Lower leg skin (tissue), 4 donors: ENCODE measurements around the gene BSG. TPM values are rescaled to one million over a fixed set of nuclear protein-coding genes. Genes with fewer than 3 reads are reported as not detected.

Experiments used
- DNase-seq, 2 donors: peaks; one replicate each; pipeline ENCODE4 v3.0.0-alpha.2; 2019; ENCODE audit warnings: low spot score in 2 of 2
- H3K4me3 ChIP-seq: fragments of 200-600 bp; sonication (generic); 2 replicates; pipeline ENCODE4 v1.5.1; 2017; ENCODE audit warnings: mild to moderate bottlenecking, low read depth; ENCODE audit not compliant: poor library complexity, severe bottlenecking
- POLR2A ChIP-seq, 2 donors: fragments of 450-650 bp; IDR thresholded peaks; one replicate each; pipeline ENCODE4 v1.6.1; 2016 to 2017; ENCODE audit warnings: antibody characterized with exemption in 2 of 2, mild to moderate bottlenecking in 1 of 2, moderate library complexity in 1 of 2
- WGBS, 2 donors: methylation state at CpG; one replicate each; pipeline ENCODE4 v1.1.5; 2018; 5-methylcytosine and 5-hydroxymethylcytosine counted together
- intact Hi-C: fragments of 100-400 bp; cut with DNase I; formaldehyde crosslinking; loops from one replicate; pipeline ENCODE4 v1.15.0; 2023; ENCODE audit warnings: low total_unique reads
- total RNA-seq, 4 donors: library from RNA; depleted of rRNA; stranded (reverse); fragments of >200 nt; gene quantifications; one replicate each; pipeline ENCODE4 v1.1.0, GENCODE V29; 2016
- TF ChIP-seq, protein P1 (sequence below), 3 donors: fragments of 450-650 bp; IDR thresholded peaks; one replicate each; pipeline ENCODE4 v1.5.1; 2016; ENCODE audit warnings: antibody characterized with exemption in 3 of 3, mild to moderate bottlenecking in 3 of 3, moderate library complexity in 2 of 3

The BSG gene
- total RNA-seq, 4 donors from 2014 or later: 288 to 344 (median 307) TPM

DNA sequence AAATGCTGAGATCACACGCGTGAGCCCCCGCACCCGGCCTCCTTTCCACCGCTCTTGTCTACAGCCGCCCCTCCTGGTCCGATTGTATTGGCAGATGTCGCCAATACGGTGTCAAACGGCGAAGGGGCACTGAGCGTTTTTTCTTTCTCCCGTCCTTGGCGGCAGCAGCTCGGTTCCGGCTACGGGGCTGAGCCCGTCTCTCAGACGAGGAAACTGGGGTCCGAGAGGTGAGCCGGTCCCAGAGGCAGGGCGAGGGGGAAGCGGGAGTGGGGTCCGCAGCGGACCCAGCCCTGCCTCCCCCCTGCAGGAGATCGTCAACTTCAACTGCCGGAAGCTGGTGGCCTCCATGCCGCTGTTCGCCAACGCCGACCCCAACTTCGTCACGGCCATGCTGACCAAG lies 40.5 kb downstream of the BSG start:
- intact Hi-C loops: no loop called here
- no peak for DNase-seq
- no peak overlapping the region for H3K4me3 ChIP-seq
- no peak for TF ChIP-seq POLR2A (IDR thresholded peaks at IDR 0.05)
- TF ChIP-seq, protein P1, sequence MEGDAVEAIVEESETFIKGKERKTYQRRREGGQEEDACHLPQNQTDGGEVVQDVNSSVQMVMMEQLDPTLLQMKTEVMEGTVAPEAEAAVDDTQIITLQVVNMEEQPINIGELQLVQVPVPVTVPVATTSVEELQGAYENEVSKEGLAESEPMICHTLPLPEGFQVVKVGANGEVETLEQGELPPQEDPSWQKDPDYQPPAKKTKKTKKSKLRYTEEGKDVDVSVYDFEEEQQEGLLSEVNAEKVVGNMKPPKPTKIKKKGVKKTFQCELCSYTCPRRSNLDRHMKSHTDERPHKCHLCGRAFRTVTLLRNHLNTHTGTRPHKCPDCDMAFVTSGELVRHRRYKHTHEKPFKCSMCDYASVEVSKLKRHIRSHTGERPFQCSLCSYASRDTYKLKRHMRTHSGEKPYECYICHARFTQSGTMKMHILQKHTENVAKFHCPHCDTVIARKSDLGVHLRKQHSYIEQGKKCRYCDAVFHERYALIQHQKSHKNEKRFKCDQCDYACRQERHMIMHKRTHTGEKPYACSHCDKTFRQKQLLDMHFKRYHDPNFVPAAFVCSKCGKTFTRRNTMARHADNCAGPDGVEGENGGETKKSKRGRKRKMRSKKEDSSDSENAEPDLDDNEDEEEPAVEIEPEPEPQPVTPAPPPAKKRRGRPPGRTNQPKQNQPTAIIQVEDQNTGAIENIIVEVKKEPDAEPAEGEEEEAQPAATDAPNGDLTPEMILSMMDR (IDR thresholded peaks at IDR 0.05): no peak
- 83 to 90% methylated on average over 31 to 33 of the region's 33 CpGs for WGBS, 2 donors

DNA sequence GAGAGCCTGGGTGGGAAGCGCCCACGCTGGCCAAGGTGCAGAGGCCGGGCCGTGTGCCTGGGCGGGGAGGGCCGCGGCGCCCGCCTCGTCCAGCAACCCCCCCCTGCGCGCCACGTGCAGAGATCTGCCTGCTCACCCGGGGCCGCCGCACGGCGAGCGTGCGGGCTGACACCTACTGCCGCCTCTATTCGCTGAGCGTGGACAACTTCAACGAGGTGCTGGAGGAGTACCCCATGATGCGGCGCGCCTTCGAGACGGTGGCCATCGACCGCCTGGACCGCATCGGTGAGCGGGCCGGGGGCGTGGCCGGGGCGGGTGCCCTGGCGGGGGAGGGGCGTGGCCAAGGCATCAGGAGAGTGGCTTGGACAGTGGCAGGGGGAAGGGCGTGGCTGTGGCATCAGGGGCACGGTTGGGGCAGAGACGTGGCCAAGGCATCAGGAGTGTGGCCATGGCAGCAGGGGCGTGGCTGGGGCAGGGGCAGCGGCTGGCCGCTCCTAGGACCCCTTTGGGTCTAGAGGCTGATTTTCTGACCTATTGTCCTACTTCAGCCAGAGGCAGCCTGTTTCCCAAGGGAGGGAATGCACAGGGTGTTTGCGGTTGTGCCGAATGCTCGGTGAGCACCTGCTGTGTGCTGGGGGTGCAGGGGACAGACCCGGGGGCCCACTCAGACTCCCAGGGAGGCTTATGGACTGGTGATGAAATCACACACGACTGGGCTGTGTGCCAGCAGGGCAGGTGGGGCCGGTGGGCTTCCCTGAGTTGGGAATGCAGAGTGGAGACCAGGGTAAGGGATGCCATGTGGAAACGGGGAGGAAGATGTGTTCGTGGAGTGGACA lies 41.6 kb downstream of the BSG start:
- intact Hi-C loops: no loop called here
- H3K4me3 ChIP-seq: no peak overlapping the region
- no peak for DNase-seq
- no peak for TF ChIP-seq POLR2A (IDR thresholded peaks at IDR 0.05)
- TF ChIP-seq, protein P1 (IDR thresholded peaks at IDR 0.05): no peak
- whole genome bisulfite sequencing, 2 donors: 65 to 81% methylated on average over 32 to 54 of the region's 54 CpGs

DNA sequence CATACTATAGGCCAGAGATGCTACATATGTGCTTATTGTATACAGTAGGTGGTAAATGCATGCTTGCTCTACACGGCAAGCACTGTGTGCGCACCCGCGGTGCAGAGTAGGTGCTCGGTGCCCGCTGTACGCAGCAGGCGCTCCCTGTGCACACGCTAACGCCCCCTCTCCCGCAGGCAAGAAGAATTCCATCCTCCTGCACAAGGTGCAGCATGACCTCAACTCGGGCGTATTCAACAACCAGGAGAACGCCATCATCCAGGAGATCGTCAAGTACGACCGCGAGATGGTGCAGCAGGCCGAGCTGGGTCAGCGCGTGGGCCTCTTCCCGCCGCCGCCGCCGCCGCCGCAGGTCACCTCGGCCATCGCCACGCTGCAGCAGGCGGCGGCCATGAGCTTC lies 43.2 kb downstream of the BSG start:
- no peak overlapping the region for H3K4me3 ChIP-seq
- no peak for DNase-seq

GRCh38 chr19:616062-616700 lies 43.8 kb downstream of the BSG start:
- 3 to 46% methylated on average over 6 to 18 of the region's 97 CpGs for WGBS, 2 donors
- no peak for DNase-seq
- TF ChIP-seq, protein P1 (IDR thresholded peaks at IDR 0.05): no peak
- no peak for TF ChIP-seq POLR2A (IDR thresholded peaks at IDR 0.05)
- no peak overlapping the region for H3K4me3 ChIP-seq
- intact Hi-C loops: no loop called here

More for the DNA sequence above, 43.2 kb downstream of the BSG start:
- 62 to 68% methylated on average over 11 of the region's 33 CpGs for WGBS, 2 donors
- TF ChIP-seq, protein P1 (IDR thresholded peaks at IDR 0.05): no peak
- no peak for TF ChIP-seq POLR2A (IDR thresholded peaks at IDR 0.05)
- intact Hi-C loops: no loop called here

DNA sequence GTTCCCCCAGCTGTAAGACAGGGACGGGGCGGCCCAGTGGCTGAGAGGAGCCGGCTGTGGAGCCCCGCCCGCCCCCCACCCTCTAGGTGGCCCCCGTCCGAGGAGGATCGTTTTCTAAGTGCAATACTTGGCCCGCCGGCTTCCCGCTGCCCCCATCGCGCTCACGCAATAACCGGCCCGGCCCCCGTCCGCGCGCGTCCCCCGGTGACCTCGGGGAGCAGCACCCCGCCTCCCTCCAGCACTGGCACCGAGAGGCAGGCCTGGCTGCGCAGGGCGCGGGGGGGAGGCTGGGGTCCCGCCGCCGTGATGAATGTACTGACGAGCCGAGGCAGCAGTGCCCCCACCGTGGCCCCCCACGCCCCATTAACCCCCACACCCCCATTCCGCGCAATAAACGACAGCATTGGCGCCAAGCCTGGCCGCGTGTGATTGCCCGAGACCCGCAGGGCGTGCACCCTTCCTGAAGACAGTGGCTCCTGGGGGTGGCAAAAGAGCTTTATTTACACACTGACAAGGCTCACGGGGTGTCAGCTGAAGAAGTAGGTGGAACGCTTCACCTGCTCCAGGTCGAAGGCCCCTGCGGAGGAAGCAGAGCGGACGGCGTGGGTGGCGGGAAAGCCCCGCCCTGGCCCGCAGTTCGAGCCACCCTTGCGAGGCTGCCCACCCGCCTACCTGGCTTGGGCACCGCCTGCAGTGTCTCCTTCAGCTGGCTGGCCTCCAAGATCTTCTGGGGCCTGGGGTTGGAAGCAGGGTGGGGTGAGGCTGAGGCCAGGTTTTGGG lies 44.5 kb downstream of the BSG start:
- intact Hi-C loops: no loop called here
- no peak overlapping the region for H3K4me3 ChIP-seq
- WGBS, 2 donors: 73 to 75% methylated on average over 23 to 46 of the region's 58 CpGs
- DNase-seq: no peak
- TF ChIP-seq, protein P1 (IDR thresholded peaks at IDR 0.05): no peak
- TF ChIP-seq POLR2A (IDR thresholded peaks at IDR 0.05): no peak
